ENCODE data around the gene SDR42E1.
A peak's percentile ranks its signal among the peaks of the same experiment; 100 is the strongest.

Gene SDR42E1

GRCh38 chr16:82031116-82032084 lies 20.1 kb upstream of the SDR42E1 start:
- H3K4me3 ChIP-seq (replicated peaks; ENCODE audit: insufficient read depth, low read length) = no peak overlapping the region
- peaks cover 3% of the 10 kb centered on the region for H3K27me3 ChIP-seq (ENCODE audit: insufficient read depth, poor library complexity, severe bottlenecking)
- peak in 1 of 2 experiments; percentile 32 for DNase-seq (ENCODE audit: low read depth in 1 of 2, low spot score in 1 of 2)
- no peak overlapping the region for H3K27ac ChIP-seq (replicated peaks)
- no peak for TF ChIP-seq REST (IDR thresholded peaks at IDR 0.05; ENCODE audit: insufficient replicate concordance, low read depth)
- TF ChIP-seq SPI1 (IDR thresholded peaks at IDR 0.05; ENCODE audit: borderline replicate concordance, low read depth) = peak; percentile 51; the same call in 1 of the 2 replicates
- peak; percentile 30 for TF ChIP-seq CTCF (IDR thresholded peaks at IDR 0.05; ENCODE audit: insufficient read depth, low read length)

- Histone ChIP-seq H3K27me3 (ENCODE audit: insufficient read depth, poor library complexity, severe bottlenecking) (peaks cover 3% of the 10 kb centered on the region), H3K4me3 (replicated peaks; ENCODE audit: insufficient read depth, low read length) (no peak overlapping the region), H3K27ac (replicated peaks) (no peak overlapping the region)
- DNase-seq (ENCODE audit: low read depth in 1 of 2, low spot score in 1 of 2) = no peak
- no peak for TF ChIP-seq SPI1 (IDR thresholded peaks at IDR 0.05; ENCODE audit: borderline replicate concordance, low read depth)
- TF ChIP-seq GABPA (IDR thresholded peaks at IDR 0.05; ENCODE audit: low read depth) = no peak
- no peak for TF ChIP-seq REST (IDR thresholded peaks at IDR 0.05; ENCODE audit: insufficient replicate concordance, low read depth)
- TF ChIP-seq POLR2AphosphoS5 (IDR thresholded peaks at IDR 0.05; ENCODE audit: low read depth) = no peak
- TF ChIP-seq CTCF (IDR thresholded peaks at IDR 0.05; ENCODE audit: insufficient read depth, low read length) = no peak
Observed at GRCh38 chr16:82027629-82028064, 16.4 kb upstream of the SDR42E1 start.

DNA sequence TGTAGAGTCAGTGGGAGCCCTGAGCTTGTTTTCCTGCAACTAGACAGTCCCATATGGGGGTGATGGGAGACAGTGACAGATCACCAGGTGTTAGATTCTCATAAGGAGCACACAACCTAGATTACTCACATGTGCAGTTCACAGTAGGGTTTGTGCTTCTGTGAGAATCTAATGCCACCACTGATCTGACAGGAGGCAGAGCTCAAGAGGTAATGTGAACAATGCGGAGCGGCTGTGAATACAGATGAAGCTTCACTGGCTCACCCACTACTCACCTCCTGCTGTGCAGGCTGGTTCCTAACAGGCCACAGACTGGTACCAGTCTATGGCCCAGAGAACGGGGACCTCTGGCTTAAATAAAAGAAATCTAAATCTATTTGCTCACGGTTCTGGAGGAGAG lies 13.6 kb upstream of the SDR42E1 start:
- Histone ChIP-seq H3K27me3 (ENCODE audit: insufficient read depth, poor library complexity, severe bottlenecking) (peaks cover 4% of the 10 kb centered on the region), H3K27ac (replicated peaks) (no peak overlapping the region), H3K4me3 (replicated peaks; ENCODE audit: insufficient read depth, low read length) (no peak overlapping the region)
- DNase-seq (ENCODE audit: low read depth in 1 of 2, low spot score in 1 of 2) = no peak
- no peak for TF ChIP-seq POLR2AphosphoS5 (IDR thresholded peaks at IDR 0.05; ENCODE audit: low read depth)
- no peak for TF ChIP-seq CTCF (IDR thresholded peaks at IDR 0.05; ENCODE audit: insufficient read depth, low read length)
- TF ChIP-seq SPI1 (IDR thresholded peaks at IDR 0.05; ENCODE audit: borderline replicate concordance, low read depth) = no peak
- TF ChIP-seq GABPA (IDR thresholded peaks at IDR 0.05; ENCODE audit: low read depth) = no peak
- no peak for TF ChIP-seq REST (IDR thresholded peaks at IDR 0.05; ENCODE audit: insufficient replicate concordance, low read depth)
